ENCODE measurements around the gene RUFY1. TPM values are rescaled to one million over a fixed set of nuclear protein-coding genes. Genes with fewer than 3 reads are reported as not detected.
A peak's percentile ranks its signal among the peaks of the same experiment; 100 is the strongest.
"Not testable (repeated sequence)": the region's sequence is repeated elsewhere in the genome, so short reads cannot be mapped to it uniquely, and the experiment has no call there.

Gene RUFY1
- total and polyA plus RNA-seq, 5 donors from 2014 or later = 18.3 to 40.4 (median 25.4) TPM

- Mint-ChIP-seq H3K27me3 (no peaks in the 10 kb centered on the region), H3K9me3 (no peaks in the 10 kb centered on the region), H3K27ac (peak overlapping the region in 1 of 3 donors; percentile 32), H3K4me1 (peaks cover 6 to 56% (median 34%) of the 10 kb centered on the region in 4 donors), H3K4me3 (peak overlapping the region; percentile 28 to 100 (median 88)), H3K36me3 (peaks cover 8% of the 10 kb centered on the region)
- Histone ChIP-seq H3K9me3 (ENCODE audit: control insufficient read depth in 2 of 2, low read length in 2 of 2) (no peaks in the 10 kb centered on the region), H3K4me3 (ENCODE audit: low read depth, low read length) (no peak overlapping the region), H3K4me1 (ENCODE audit: control insufficient read depth, insufficient read depth, low read length, poor library complexity, severe bottlenecking) (peaks cover 30% of the 10 kb centered on the region), H3K36me3 (ENCODE audit: control insufficient read depth, insufficient read depth, low read length) (no peaks in the 10 kb centered on the region), H3K27ac (ENCODE audit: insufficient read depth, low read length, poor library complexity, severe bottlenecking) (no peak overlapping the region), H3K27me3 (ENCODE audit: control insufficient read depth, insufficient read depth, low read length) (no peaks in the 10 kb centered on the region)
- ATAC-seq (ENCODE audit: low read depth in 2 of 2) (no peak), DNase-seq (no peak)
Observed at GRCh38 chr5:179553006-179553405, 2.7 kb downstream of the RUFY1 start.

- H3K9me3 Mint-ChIP-seq = no peaks in the 10 kb centered on the region
- H3K4me3 ChIP-seq (ENCODE audit: low read depth, low read length) = no peak overlapping the region
- peak overlapping the region in 2 of 3 donors; percentile 23 to 32 for H3K27ac Mint-ChIP-seq
- peak overlapping the region in 2 of 4 donors; percentile 63 to 100 for H3K4me3 Mint-ChIP-seq
- no peaks in the 10 kb centered on the region for H3K36me3 ChIP-seq (ENCODE audit: control insufficient read depth, insufficient read depth, low read length)
- H3K27me3 ChIP-seq (ENCODE audit: control insufficient read depth, insufficient read depth, low read length) = no peaks in the 10 kb centered on the region
- H3K36me3 Mint-ChIP-seq = peaks cover 8% of the 10 kb centered on the region
- no peak for ATAC-seq (ENCODE audit: low read depth in 2 of 2)
- H3K27me3 Mint-ChIP-seq = no peaks in the 10 kb centered on the region
- peaks cover 10 to 58% (median 37%) of the 10 kb centered on the region in 4 donors for H3K4me1 Mint-ChIP-seq
- peaks cover 30% of the 10 kb centered on the region for H3K4me1 ChIP-seq (ENCODE audit: control insufficient read depth, insufficient read depth, low read length, poor library complexity, severe bottlenecking)
- no peak for DNase-seq
- H3K27ac ChIP-seq (ENCODE audit: insufficient read depth, low read length, poor library complexity, severe bottlenecking) = no peak overlapping the region
- no peaks in the 10 kb centered on the region for H3K9me3 ChIP-seq (ENCODE audit: control insufficient read depth in 2 of 2, low read length in 2 of 2)
Observed at GRCh38 chr5:179553875-179554274, 3.5 kb downstream of the RUFY1 start.

GRCh38 chr5:179554981-179555380, 4.6 kb downstream of the RUFY1 start:
- no peak for ATAC-seq (ENCODE audit: low read depth in 2 of 2)
- H3K27me3 Mint-ChIP-seq = no peaks in the 10 kb centered on the region
- Histone ChIP-seq H3K36me3 (ENCODE audit: control insufficient read depth, insufficient read depth, low read length) (no peaks in the 10 kb centered on the region), H3K27me3 (ENCODE audit: control insufficient read depth, insufficient read depth, low read length) (no peaks in the 10 kb centered on the region), H3K9me3 (ENCODE audit: control insufficient read depth in 2 of 2, low read length in 2 of 2) (no peaks in the 10 kb centered on the region), H3K4me3 (ENCODE audit: low read depth, low read length) (no peak overlapping the region), H3K4me1 (ENCODE audit: control insufficient read depth, insufficient read depth, low read length, poor library complexity, severe bottlenecking) (peaks cover 33% of the 10 kb centered on the region), H3K27ac (ENCODE audit: insufficient read depth, low read length, poor library complexity, severe bottlenecking) (no peak overlapping the region)
- no peak for DNase-seq
- H3K27ac Mint-ChIP-seq = no peak overlapping the region
- peaks cover 15 to 62% (median 37%) of the 10 kb centered on the region in 4 donors for H3K4me1 Mint-ChIP-seq
- H3K4me3 Mint-ChIP-seq = peak overlapping the region in 1 of 4 donors; percentile 58
- no peaks in the 10 kb centered on the region for H3K9me3 Mint-ChIP-seq
- H3K36me3 Mint-ChIP-seq = peaks cover 8% of the 10 kb centered on the region

GRCh38 chr5:179558261-179558799, 8.0 kb downstream of the RUFY1 start:
- Mint-ChIP-seq H3K27ac (peak overlapping the region in 1 of 3 donors; percentile 97), H3K36me3 (peaks cover 18% of the 10 kb centered on the region), H3K4me3 (peak overlapping the region in 2 of 4 donors; percentile 89 to 97), H3K4me1 (peaks cover 10 to 47% (median 27%) of the 10 kb centered on the region in 4 donors)
- H3K27me3 Mint-ChIP-seq; DNase-seq; ATAC-seq (ENCODE audit: low read depth in 2 of 2); H3K9me3 Mint-ChIP-seq; H3K27me3 ChIP-seq (ENCODE audit: control insufficient read depth, insufficient read depth, low read length); H3K9me3 ChIP-seq (ENCODE audit: control insufficient read depth in 2 of 2, low read length in 2 of 2): not testable (repeated sequence)
- peak overlapping the region; percentile 74 for H3K27ac ChIP-seq (ENCODE audit: insufficient read depth, low read length, poor library complexity, severe bottlenecking)
- peak overlapping the region; percentile 96 for H3K4me3 ChIP-seq (ENCODE audit: low read depth, low read length)
- peaks cover 13% of the 10 kb centered on the region for H3K4me1 ChIP-seq (ENCODE audit: control insufficient read depth, insufficient read depth, low read length, poor library complexity, severe bottlenecking)
- peaks cover 11% of the 10 kb centered on the region for H3K36me3 ChIP-seq (ENCODE audit: control insufficient read depth, insufficient read depth, low read length)

GRCh38 chr5:179558932-179559283, 8.6 kb downstream of the RUFY1 start:
- H3K4me3 Mint-ChIP-seq = peak overlapping the region; percentile 89 to 98 (median 94)
- H3K27me3 ChIP-seq (ENCODE audit: control insufficient read depth, insufficient read depth, low read length) = no peaks in the 10 kb centered on the region
- peaks cover 8 to 43% (median 24%) of the 10 kb centered on the region in 4 donors for H3K4me1 Mint-ChIP-seq
- H3K27me3 Mint-ChIP-seq = no peaks in the 10 kb centered on the region
- H3K9me3 ChIP-seq (ENCODE audit: control insufficient read depth in 2 of 2, low read length in 2 of 2) = no peaks in the 10 kb centered on the region
- H3K27ac ChIP-seq (ENCODE audit: insufficient read depth, low read length, poor library complexity, severe bottlenecking) = peak overlapping the region; percentile 74
- peak overlapping the region; percentile 96 for H3K4me3 ChIP-seq (ENCODE audit: low read depth, low read length)
- ATAC-seq (ENCODE audit: low read depth in 2 of 2) (no peak), DNase-seq (peak in 2 of 3 donors; percentile 10 to 13)
- H3K36me3 ChIP-seq (ENCODE audit: control insufficient read depth, insufficient read depth, low read length) = peaks cover 16% of the 10 kb centered on the region
- no peaks in the 10 kb centered on the region for H3K9me3 Mint-ChIP-seq
- H3K27ac Mint-ChIP-seq = peak overlapping the region; percentile 85 to 97 (median 93)
- peaks cover 9% of the 10 kb centered on the region for H3K4me1 ChIP-seq (ENCODE audit: control insufficient read depth, insufficient read depth, low read length, poor library complexity, severe bottlenecking)
- H3K36me3 Mint-ChIP-seq = peaks cover 19% of the 10 kb centered on the region

- no peaks in the 10 kb centered on the region for H3K27me3 ChIP-seq (ENCODE audit: control insufficient read depth, insufficient read depth, low read length)
- peaks cover 17% of the 10 kb centered on the region for H3K36me3 ChIP-seq (ENCODE audit: control insufficient read depth, insufficient read depth, low read length)
- H3K4me1 Mint-ChIP-seq = peaks cover 5 to 37% (median 23%) of the 10 kb centered on the region in 4 donors
- H3K27ac Mint-ChIP-seq = peak overlapping the region; percentile 85 to 97 (median 93)
- H3K4me3 ChIP-seq (ENCODE audit: low read depth, low read length) = peak overlapping the region; percentile 96
- peaks cover 5% of the 10 kb centered on the region for H3K4me1 ChIP-seq (ENCODE audit: control insufficient read depth, insufficient read depth, low read length, poor library complexity, severe bottlenecking)
- no peaks in the 10 kb centered on the region for H3K9me3 Mint-ChIP-seq
- H3K27me3 Mint-ChIP-seq = no peaks in the 10 kb centered on the region
- DNase-seq (peak; percentile 90 to 93 (median 93)), ATAC-seq (ENCODE audit: low read depth in 2 of 2) (peak; percentile 99 to 100)
- H3K36me3 Mint-ChIP-seq = peaks cover 21% of the 10 kb centered on the region
- H3K27ac ChIP-seq (ENCODE audit: insufficient read depth, low read length, poor library complexity, severe bottlenecking) = peak overlapping the region; percentile 74
- H3K9me3 ChIP-seq (ENCODE audit: control insufficient read depth in 2 of 2, low read length in 2 of 2) = no peaks in the 10 kb centered on the region
- peak overlapping the region; percentile 89 to 98 (median 94) for H3K4me3 Mint-ChIP-seq
Observed at GRCh38 chr5:179559284-179560252, 9.2 kb downstream of the RUFY1 start.

- H3K27me3 ChIP-seq (ENCODE audit: control insufficient read depth, insufficient read depth, low read length) = no peaks in the 10 kb centered on the region
- DNase-seq (no peak), ATAC-seq (ENCODE audit: low read depth in 2 of 2) (no peak)
- H3K4me1 ChIP-seq (ENCODE audit: control insufficient read depth, insufficient read depth, low read length, poor library complexity, severe bottlenecking) = peaks cover 5% of the 10 kb centered on the region
- H3K36me3 ChIP-seq (ENCODE audit: control insufficient read depth, insufficient read depth, low read length) = peaks cover 47% of the 10 kb centered on the region
- no peaks in the 10 kb centered on the region for H3K9me3 Mint-ChIP-seq
- no peak overlapping the region for H3K27ac ChIP-seq (ENCODE audit: insufficient read depth, low read length, poor library complexity, severe bottlenecking)
- H3K4me3 Mint-ChIP-seq = no peak overlapping the region
- peaks cover 29% of the 10 kb centered on the region for H3K36me3 Mint-ChIP-seq
- no peak overlapping the region for H3K27ac Mint-ChIP-seq
- no peak overlapping the region for H3K4me3 ChIP-seq (ENCODE audit: low read depth, low read length)
- no peaks in the 10 kb centered on the region for H3K9me3 ChIP-seq (ENCODE audit: control insufficient read depth in 2 of 2, low read length in 2 of 2)
- no peaks in the 10 kb centered on the region for H3K27me3 Mint-ChIP-seq
- H3K4me1 Mint-ChIP-seq = peaks cover 3 to 14% (median 3%) of the 10 kb centered on the region in 4 donors
Observed at GRCh38 chr5:179564526-179564925, 14.2 kb downstream of the RUFY1 start.

Measured in CD4-positive, CD25-positive, alpha-beta regulatory T cell (primary cell).